Thyroid gland (tissue), 4 donors: Measurements from ENCODE around the gene PTPN14.

Experiments used
- POLR2A ChIP-seq, 2 donors: fragments of 450-650 bp; IDR thresholded peaks; one replicate each; pipeline ENCODE4 v1.6.1; 2017; ENCODE audit warnings: antibody characterized with exemption in 2 of 2, mild to moderate bottlenecking in 2 of 2, moderate library complexity in 1 of 2
- TF ChIP-seq, protein P1 (sequence below), 6 experiments: fragments of 200-600 bp in 3 of 6; fragments of 450-650 bp in 3 of 6; sonication (generic) in 3 of 6; IDR thresholded peaks; one replicate each; pipeline ENCODE4 v1.5.1; 2016 to 2019; ENCODE audit warnings: antibody characterized with exemption in 6 of 6, mild to moderate bottlenecking in 2 of 6, inconsistent platforms in 1 of 6, moderate library complexity in 1 of 6

DNA sequence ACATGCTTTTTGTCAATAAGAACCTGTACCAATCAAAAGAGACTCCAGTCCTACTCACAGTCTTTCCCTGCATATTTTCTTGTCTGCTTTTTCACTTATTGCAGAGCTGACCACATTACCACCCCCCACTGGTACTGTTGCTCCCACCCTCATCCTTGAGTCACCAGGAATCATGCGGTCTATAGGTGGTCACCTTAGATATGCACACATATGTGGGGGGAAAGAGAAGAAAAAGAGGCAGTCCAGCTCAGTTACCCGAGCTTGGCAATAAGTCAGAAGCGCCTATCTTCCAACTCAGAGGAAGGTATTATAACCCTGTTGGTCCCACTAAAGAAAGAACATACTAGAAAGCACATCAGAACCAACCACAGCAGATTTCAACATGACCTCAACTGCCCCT lies 151.3 kb downstream of the PTPN14 start:
- TF ChIP-seq POLR2A (IDR thresholded peaks at IDR 0.05): no peak
- TF ChIP-seq, protein P1, sequence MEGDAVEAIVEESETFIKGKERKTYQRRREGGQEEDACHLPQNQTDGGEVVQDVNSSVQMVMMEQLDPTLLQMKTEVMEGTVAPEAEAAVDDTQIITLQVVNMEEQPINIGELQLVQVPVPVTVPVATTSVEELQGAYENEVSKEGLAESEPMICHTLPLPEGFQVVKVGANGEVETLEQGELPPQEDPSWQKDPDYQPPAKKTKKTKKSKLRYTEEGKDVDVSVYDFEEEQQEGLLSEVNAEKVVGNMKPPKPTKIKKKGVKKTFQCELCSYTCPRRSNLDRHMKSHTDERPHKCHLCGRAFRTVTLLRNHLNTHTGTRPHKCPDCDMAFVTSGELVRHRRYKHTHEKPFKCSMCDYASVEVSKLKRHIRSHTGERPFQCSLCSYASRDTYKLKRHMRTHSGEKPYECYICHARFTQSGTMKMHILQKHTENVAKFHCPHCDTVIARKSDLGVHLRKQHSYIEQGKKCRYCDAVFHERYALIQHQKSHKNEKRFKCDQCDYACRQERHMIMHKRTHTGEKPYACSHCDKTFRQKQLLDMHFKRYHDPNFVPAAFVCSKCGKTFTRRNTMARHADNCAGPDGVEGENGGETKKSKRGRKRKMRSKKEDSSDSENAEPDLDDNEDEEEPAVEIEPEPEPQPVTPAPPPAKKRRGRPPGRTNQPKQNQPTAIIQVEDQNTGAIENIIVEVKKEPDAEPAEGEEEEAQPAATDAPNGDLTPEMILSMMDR (IDR thresholded peaks at IDR 0.05): no peak
